ENCODE results near the gene POFUT2. TPM values are rescaled to one million over a fixed set of nuclear protein-coding genes. Genes with fewer than 3 reads are reported as not detected.

The POFUT2 gene
- polyA plus RNA-seq, 5 donors = 27.7 to 42.9 (median 38.5) TPM

- no peak for DNase-seq
Observed at GRCh38 chr21:45285266-45285931, 2.3 kb downstream of the POFUT2 start.

- DNase-seq = no peak
Observed at GRCh38 chr21:45284456-45284741, 3.3 kb downstream of the POFUT2 start.

GRCh38 chr21:45283611-45284455 lies 3.9 kb downstream of the POFUT2 start:
- no peak for DNase-seq

GRCh38 chr21:45283035-45283610 lies 4.6 kb downstream of the POFUT2 start:
- DNase-seq = no peak

GRCh38 chr21:45282283-45283034 lies 5.2 kb downstream of the POFUT2 start:
- DNase-seq = no peak

- DNase-seq = no peak
Observed at GRCh38 chr21:45281411-45282282, 6.0 kb downstream of the POFUT2 start.

GRCh38 chr21:45280969-45281368 lies 6.7 kb downstream of the POFUT2 start:
- DNase-seq = no peak

- DNase-seq = no peak
Observed at GRCh38 chr21:45280178-45280821, 7.4 kb downstream of the POFUT2 start.

- DNase-seq = no peak
Observed at GRCh38 chr21:45279446-45280177, 8.1 kb downstream of the POFUT2 start.

- no peak for DNase-seq
Observed at GRCh38 chr21:45278156-45278911, 9.4 kb downstream of the POFUT2 start.

GRCh38 chr21:45277101-45278045 lies 10.3 kb downstream of the POFUT2 start:
- DNase-seq = no peak

GRCh38 chr21:45276596-45276995 lies 11.1 kb downstream of the POFUT2 start:
- DNase-seq = no peak

GRCh38 chr21:45270306-45270821 lies 17.3 kb downstream of the POFUT2 start:
- DNase-seq = no peak

- DNase-seq = no peak
Observed at GRCh38 chr21:45269861-45270260, 17.8 kb downstream of the POFUT2 start.

- no peak for DNase-seq
Observed at GRCh38 chr21:45267390-45267760, 20.3 kb downstream of the POFUT2 start.

- DNase-seq = no peak
Observed at GRCh38 chr21:45266518-45267389, 20.9 kb downstream of the POFUT2 start.
